K562 (cell line): ENCODE data around the gene KLHL22. TPM values are rescaled to one million over a fixed set of nuclear protein-coding genes. Genes with fewer than 3 reads are reported as not detected.
A peak's percentile ranks its signal among the peaks of the same experiment; 100 is the strongest.

Experiments used
- ATAC-seq: fragments of 200-7000 bp; cut with Tn5 transposase; 3 replicates; pipeline ENCODE4 v1.9.1; 2020; ENCODE audit warnings: moderate library complexity
- BruUV-seq: library from RNA; stranded (reverse); fragments of 400-500 nt; replicated peaks from 2 replicates; lab custom pipeline; 2021; lab: Mats Ljungman, UMichigan
- CTCF ChIA-PET: fragments of 300-600 bp; formaldehyde crosslinking; extraction: SDS; loops from one replicate; lab custom pipeline; 2021; ENCODE audit warnings: low intra/inter-chr PET ratio; lab: Yijun Ruan, JAX
- POLR2A ChIA-PET: fragments of 300-600, 350-650 bp; sonication (Branson Sonifier 250); formaldehyde crosslinking; extraction: SDS; loops from one replicate; lab custom pipeline; 2021; ENCODE audit warnings: antibody characterized with exemption, inconsistent platforms; lab: Yijun Ruan, JAX
- DNase-seq, 4 experiments: peaks; one replicate each; pipeline versions ENCODE4 v3.0.0 to v3.0.0-alpha.2; 2011 to 2018; ENCODE audit warnings: low spot score in 3 of 4, mixed read lengths in 3 of 4; ENCODE audit errors: extremely low read depth in 1 of 4
- FAIRE-seq: peaks from 2 replicates; lab custom pipeline; 2011; peaks lifted over from hg19 to GRCh38; lab: Jason Lieb, UNC
- H2AFZ ChIP-seq: 2 replicates; pipeline ENCODE4 v1.6.0; 2011; ENCODE audit warnings: low read depth, low read length, control low read depth, inconsistent platforms
- H3K27ac ChIP-seq: fragments of 200-600 bp; 3 replicates; pipeline ENCODE4 v1.8.0; 2011; ENCODE audit warnings: low read depth, mild to moderate bottlenecking, control low read depth, inconsistent platforms, low read length, moderate library complexity, mixed read lengths; ENCODE audit errors: extremely low read depth
- H3K27me3 ChIP-seq, 2 experiments: fragments of 300-600 bp in 1 of 2; 2 replicates in 1 of 2; 3 replicates in 1 of 2; pipeline versions ENCODE4 v1.6.0 to v1.8.0; 2011; ENCODE audit warnings: inconsistent platforms in 2 of 2, low read length in 2 of 2, mild to moderate bottlenecking in 1 of 2, mixed read lengths in 1 of 2, moderate library complexity in 1 of 2; ENCODE audit not compliant: control insufficient read depth in 2 of 2, insufficient read depth in 2 of 2
- H3K36me3 ChIP-seq: fragments of 300-600 bp; 3 replicates; pipeline ENCODE4 v1.8.0; 2011; ENCODE audit warnings: mild to moderate bottlenecking, low read length, inconsistent platforms; ENCODE audit not compliant: control insufficient read depth, insufficient read depth
- H3K4me1 ChIP-seq, 2 experiments: fragments of 200-600 bp in 1 of 2; replicated peaks in 1 of 2; 2 replicates in 1 of 2; 3 replicates in 1 of 2; pipeline versions ENCODE4 v1.5.1 to v1.8.0; 2011; ENCODE audit warnings: inconsistent platforms in 2 of 2, low read length in 2 of 2, mild to moderate bottlenecking in 1 of 2, mixed read lengths in 1 of 2, moderate library complexity in 1 of 2; ENCODE audit not compliant: control insufficient read depth in 2 of 2, insufficient read depth in 2 of 2
- H3K4me2 ChIP-seq: 2 replicates; pipeline ENCODE4 v1.6.1; 2011; ENCODE audit warnings: low read length, control low read depth, inconsistent platforms, mixed read lengths; ENCODE audit not compliant: insufficient read depth
- H3K4me3 ChIP-seq: fragments of 200-600 bp; sonication (generic), shearing (Covaris generic); 2 replicates; pipeline ENCODE4 v1.5.1; 2016; ENCODE audit warnings: control low read depth, inconsistent platforms
- H3K79me2 ChIP-seq: fragments of 200-600 bp; 3 replicates; pipeline ENCODE4 v1.8.0; 2011; ENCODE audit warnings: low read length, inconsistent platforms; ENCODE audit not compliant: control insufficient read depth, insufficient read depth
- H3K9ac ChIP-seq, 2 experiments: 2 replicates each; pipeline versions ENCODE4 v1.6.0 to v1.6.1; 2011; ENCODE audit warnings: low read depth in 2 of 2, low read length in 2 of 2, control low read depth in 1 of 2, inconsistent platforms in 1 of 2, mild to moderate bottlenecking in 1 of 2, mixed read lengths in 1 of 2; ENCODE audit not compliant: insufficient read depth in 1 of 2
- H3K9me1 ChIP-seq: one replicate; pipeline ENCODE4 v1.6.0; 2011; ENCODE audit warnings: inconsistent platforms, mild to moderate bottlenecking, low read length, moderate library complexity; ENCODE audit not compliant: control insufficient read depth, insufficient read depth
- H3K9me3 ChIP-seq: replicated peaks from 2 replicates; pipeline ENCODE4 v1.5.1; 2011; ENCODE audit warnings: low read depth, low read length, inconsistent platforms; ENCODE audit not compliant: control insufficient read depth, insufficient read depth
- H4K20me1 ChIP-seq: replicated peaks from 2 replicates; pipeline ENCODE4 v1.6.1; 2011; ENCODE audit warnings: low read length, inconsistent platforms, mixed read lengths; ENCODE audit not compliant: control insufficient read depth, insufficient read depth
- ARID4B ChIP-seq: sonication (generic); formaldehyde crosslinking; IDR thresholded peaks from 2 replicates; pipeline ENCODE4 v1.8.0; 2022; ENCODE audit warnings: mild to moderate bottlenecking, missing genetic modification reagents
- CEBPG ChIP-seq, 3 experiments: fragments of 200-800 bp in 1 of 3; sonication (Bioruptor generic) in 1 of 3; sonication (generic) in 1 of 3; formaldehyde crosslinking in 1 of 3; IDR thresholded peaks in 2 of 3; conservative IDR thresholded peaks in 1 of 3; 2 replicates each; pipeline versions ENCODE4 v1.6.1 to v1.8.0; 2016 to 2022; ENCODE audit warnings: missing compliant biosample characterization in 2 of 3, missing genetic modification characterization in 2 of 3, mild to moderate bottlenecking in 1 of 3, missing genetic modification reagents in 1 of 3
- ERF ChIP-seq: fragments of 450-650 bp; formaldehyde crosslinking; IDR thresholded peaks from 2 replicates; pipeline ENCODE4 v1.4.0; 2020; ENCODE audit warnings: mild to moderate bottlenecking, mixed read lengths
- FOXP1 ChIP-seq: sonication (generic); formaldehyde crosslinking; IDR thresholded peaks from 2 replicates; pipeline ENCODE4 v1.8.0; 2022; ENCODE audit warnings: mild to moderate bottlenecking, missing genetic modification reagents
- HOMEZ ChIP-seq: fragments of 250-450 bp; sonication (Bioruptor Pico); IDR thresholded peaks from 2 replicates; pipeline ENCODE4 v1.4.0; 2020; ENCODE audit warnings: mild to moderate bottlenecking, moderate library complexity
- KLF16 ChIP-seq: IDR thresholded peaks from 2 replicates; pipeline ENCODE4 v1.6.1; 2016; ENCODE audit warnings: antibody characterized with exemption
- PREB ChIP-seq: sonication (generic); formaldehyde crosslinking; IDR thresholded peaks from 2 replicates; pipeline ENCODE4 v1.8.1; 2023; ENCODE audit warnings: mild to moderate bottlenecking, missing genetic modification reagents
- RBM14 ChIP-seq: fragments of 200-400 bp; formaldehyde crosslinking; IDR thresholded peaks from 2 replicates; pipeline ENCODE4 v1.6.1; 2018; ENCODE audit warnings: low read depth, mild to moderate bottlenecking, low read length, moderate library complexity, borderline replicate concordance; ENCODE audit not compliant: insufficient read depth
- SMARCC2 ChIP-seq: fragments of 450-650 bp; IDR thresholded peaks from 2 replicates; pipeline ENCODE4 v1.6.1; 2017; ENCODE audit warnings: antibody characterized with exemption, moderate library complexity, mild to moderate bottlenecking, low read depth
- TEAD4 ChIP-seq, 2 experiments: sonication (generic) in 1 of 2; formaldehyde crosslinking in 1 of 2; IDR thresholded peaks; 2 replicates each; pipeline versions ENCODE4 v1.6.1 to v1.8.0; 2012 to 2022; ENCODE audit warnings: borderline replicate concordance in 1 of 2, inconsistent platforms in 1 of 2, low read length in 1 of 2, mild to moderate bottlenecking in 1 of 2, missing genetic modification reagents in 1 of 2
- ZFPM2 ChIP-seq: fragments of 250-450 bp; sonication (Bioruptor Pico); IDR thresholded peaks from 2 replicates; pipeline ENCODE4 v1.5.1; 2022; ENCODE audit warnings: mild to moderate bottlenecking
- ZNF766 ChIP-seq: fragments of 200-800 bp; sonication (Bioruptor generic); conservative IDR thresholded peaks from 2 replicates; pipeline ENCODE4 v1.6.1; 2016; ENCODE audit warnings: missing genetic modification characterization, missing compliant biosample characterization
- WGBS: fragments of 100-300 bp; shearing (Covaris generic); methylation state at CpG from one replicate; pipeline ENCODE4 v1.1.6; 2016; ENCODE audit warnings: low coverage, mixed read lengths; ENCODE audit not compliant: insufficient coverage; ENCODE audit errors: missing lambda C conversion rate; 5-methylcytosine and 5-hydroxymethylcytosine counted together
- in situ Hi-C: fragments of 300-500 bp; cut with MboI; formaldehyde crosslinking; loops from 4 replicates; pipeline ENCODE4 v1.15.0; 2018; ENCODE audit warnings: inconsistent platforms, mixed read lengths
- intact Hi-C: fragments of 100-400 bp; cut with micrococcal nuclease; formaldehyde crosslinking; loops from 2 replicates; pipeline ENCODE4 v1.14.2; 2022
- polyA plus RNA-seq, 8 experiments: library from polyadenylated mRNA; depleted of rRNA in 4 of 8; stranded (reverse) in 5 of 8; unstranded in 3 of 8; fragments of >200 nt; fragmentation: Nextera tagmentation in 2 of 8; fragmentation: Illumina TruSeq in 1 of 8; extraction: Ambion mirVana in 2 of 8; extraction: Trizol in 1 of 8; gene quantifications; 2 replicates each; pipeline versions ENCODE4 v1.2.1 to v1.2.3, GENCODE V29; 2011 to 2014; ENCODE audit warnings: inconsistent platforms in 1 of 8, missing spikeins in 1 of 8
- total RNA-seq, 7 experiments: library from RNA; depleted of rRNA in 6 of 7; stranded (reverse); fragments of >200 nt in 6 of 7; fragmentation: Illumina TruSeq in 2 of 7; extraction: Trizol in 2 of 7; gene quantifications; 2 replicates each; pipeline versions ENCODE4 v1.2.1 to v1.2.3, GENCODE V29; 2011 to 2021; ENCODE audit warnings: low replicate concordance in 1 of 7

KLHL22 gene
- total and polyA plus RNA-seq, 9 of the 15 experiments (the other 6 are each of a cell fraction or from before 2014, with no cell fraction given): 1.3 to 25.6 (median 15.2) TPM

- peak; percentile 61; the same call in 1 of the 2 replicates for TF ChIP-seq ARID4B (CRISPR knock-in tag)
- TF ChIP-seq PREB (CRISPR knock-in tag): no peak
- 0 out of 2 replicates have a peak, but pooled peaks have one; percentile 54 for TF ChIP-seq FOXP1 (CRISPR knock-in tag)
Measured at GRCh38 chr22:20459862-20460261, 35.7 kb downstream of the KLHL22 start (continued).

GRCh38 chr22:20459152-20459542 lies 36.4 kb downstream of the KLHL22 start:
- in situ Hi-C loops (loop anchor here (5.0 kb wide), 2 partner anchors 37 to 302 kb away; no protein-coding TSS in a partner anchor), intact Hi-C loops (loop anchor here (5.0 kb wide), 1 partner anchor 162 kb away; no protein-coding TSS in a partner anchor)
- Histone ChIP-seq H3K4me3 (no peak overlapping the region), H3K36me3 (no peaks in the 10 kb centered on the region), H3K27me3 (peaks cover 0 to 6% of the 10 kb centered on the region in 2 experiments; a peak in 2 of 5 replicates), H2AFZ (no peak overlapping the region), H3K79me2 (no peaks in the 10 kb centered on the region), H3K4me2 (no peak overlapping the region), H3K4me1 (no peaks in the 10 kb centered on the region; a peak in 2 of 5 replicates), H4K20me1 (peaks cover 21% of the 10 kb centered on the region), H3K27ac (no peak overlapping the region), H3K9ac (no peak overlapping the region), H3K9me1 (no peaks in the 10 kb centered on the region), H3K9me3 (no peaks in the 10 kb centered on the region)
- no peak for DNase-seq
- BruUV-seq: no TSS peak
- 40% methylated on average over 3 of the region's 3 CpGs for WGBS
- ChIA-PET POLR2A (interaction anchor here (0.5 to 1.7 kb wide), 8 partner anchors 9 to 90 kb away, joined by 3 to 10 read pairs (median 3); no protein-coding TSS in a partner anchor), CTCF (no interaction called here)
- no peak for ATAC-seq
- no peak for FAIRE-seq
- no peak for TF ChIP-seq SMARCC2
- peak; percentile 39; the same call in 1 of the 2 replicates for TF ChIP-seq ZFPM2 (CRISPR knock-in tag)
- 0 out of 2 replicates have a peak, but pooled peaks have one; percentile 2 for TF ChIP-seq HOMEZ (CRISPR knock-in tag)
- TF ChIP-seq ZNF766 (CRISPR knock-in tag): no peak
- TF ChIP-seq ERF (CRISPR knock-in tag): no peak
- TF ChIP-seq CEBPG (CRISPR knock-in tag; IDR thresholded peaks at IDR 0.05): 0 out of 2 replicates have a peak, but pooled peaks have one; percentile 26
- no peak for TF ChIP-seq CEBPG (tag; conservative IDR thresholded peaks at IDR 0.05 in 1 of 2, IDR thresholded peaks at IDR 0.05 in 1 of 2)
- TF ChIP-seq RBM14: no peak
- TF ChIP-seq KLF16: no peak
- TF ChIP-seq TEAD4 (IDR thresholded peaks at IDR 0.05; ENCODE audit: low read length): no peak
- TF ChIP-seq TEAD4 (CRISPR knock-in tag; IDR thresholded peaks at IDR 0.05; ENCODE audit: borderline replicate concordance): peak; percentile 69
